CD4-positive, alpha-beta memory T cell (primary cell): ENCODE results near the gene C11orf58. TPM values are rescaled to one million over a fixed set of nuclear protein-coding genes. Genes with fewer than 3 reads are reported as not detected.

ENCODE experiments used
- CTCF ChIA-PET: fragments of 350-600 bp; sonication (Branson Sonifier 250); formaldehyde crosslinking; loops from one replicate; lab custom pipeline; 2021; ENCODE audit warnings: inconsistent platforms; ENCODE audit not compliant: partially characterized antibody; lab: Charles Lee
- POLR2A ChIA-PET: fragments of 350-600 bp; sonication (Branson Sonifier 250); formaldehyde crosslinking; loops from one replicate; lab custom pipeline; 2021; ENCODE audit not compliant: partially characterized antibody; lab: Charles Lee
- DNase-seq, 5 donors: peaks; one replicate each; pipeline versions ENCODE4 v3.0.0 to v3.0.0-alpha.2; 2020 to 2022; ENCODE audit warnings: mixed read lengths in 1 of 5
- H3K27ac ChIP-seq: one replicate; pipeline ENCODE4 v1.7.0; 2013; ENCODE audit warnings: low read depth, low read length
- H3K27me3 ChIP-seq: 2 replicates; pipeline ENCODE4 v1.7.0; 2013; ENCODE audit warnings: mild to moderate bottlenecking, low read length, moderate library complexity; ENCODE audit not compliant: insufficient read depth
- H3K36me3 ChIP-seq: 2 replicates; pipeline ENCODE4 v1.7.0; 2013; ENCODE audit warnings: mild to moderate bottlenecking, low read length, moderate library complexity; ENCODE audit not compliant: insufficient read depth
- H3K4me1 ChIP-seq: 2 replicates; pipeline ENCODE4 v1.7.0; 2013; ENCODE audit warnings: mild to moderate bottlenecking, low read length, moderate library complexity; ENCODE audit not compliant: insufficient read depth
- H3K4me3 ChIP-seq, 2 donors: one replicate each; pipeline ENCODE4 v1.7.0; 2013; ENCODE audit warnings: low read length in 2 of 2, mild to moderate bottlenecking in 1 of 2
- H3K9me3 ChIP-seq, 2 donors: one replicate each; pipeline ENCODE4 v1.7.0; 2013; ENCODE audit warnings: low read length in 2 of 2, control low read depth in 1 of 2; ENCODE audit not compliant: control insufficient read depth in 1 of 2
- H3K27ac Mint-ChIP-seq, 7 donors: one replicate each; pipeline ENCODE4 v1.8.0; 2020 to 2021; ENCODE audit warnings: mixed read lengths in 7 of 7, mild to moderate bottlenecking in 6 of 7, inconsistent platforms in 3 of 7, moderate library complexity in 3 of 7
- H3K27me3 Mint-ChIP-seq, 2 donors: one replicate each; pipeline ENCODE4 v1.8.0; 2020 to 2021; ENCODE audit warnings: mixed read lengths in 2 of 2
- H3K36me3 Mint-ChIP-seq, 2 donors: one replicate each; pipeline ENCODE4 v1.8.0; 2020 to 2021; ENCODE audit warnings: mixed read lengths in 2 of 2, inconsistent platforms in 1 of 2, mild to moderate bottlenecking in 1 of 2
- H3K4me1 Mint-ChIP-seq, 4 donors: one replicate each; pipeline ENCODE4 v1.8.0; 2020 to 2021; ENCODE audit warnings: mixed read lengths in 4 of 4, mild to moderate bottlenecking in 1 of 4
- H3K4me3 Mint-ChIP-seq, 8 donors: one replicate each; pipeline ENCODE4 v1.8.0; 2020 to 2021; ENCODE audit warnings: mixed read lengths in 8 of 8, mild to moderate bottlenecking in 7 of 8, moderate library complexity in 6 of 8, inconsistent platforms in 3 of 8
- H3K9me3 Mint-ChIP-seq, 8 donors: one replicate each; pipeline ENCODE4 v1.8.0; 2020 to 2021; ENCODE audit warnings: mixed read lengths in 8 of 8, mild to moderate bottlenecking in 5 of 8, inconsistent platforms in 3 of 8, moderate library complexity in 1 of 8
- intact Hi-C: fragments of 100-400 bp; cut with micrococcal nuclease; formaldehyde crosslinking; loops from one replicate; pipeline ENCODE4 v1.15.1; 2023
- polyA plus RNA-seq, 2 donors: library from polyadenylated mRNA; unstranded; fragments of 300-500 nt; fragmentation: Illumina TruSeq; gene quantifications; one replicate each; pipeline ENCODE4 v1.2.3, GENCODE V29; 2021
- total RNA-seq, 2 experiments: library from RNA; stranded (reverse); gene quantifications; one replicate each; pipeline ENCODE4 v1.2.3, GENCODE V29; 2021

Gene C11orf58
- total and polyA plus RNA-seq, 4 experiments from 2014 or later = 145 to 221 (median 158) TPM

GRCh38 chr11:16784666-16785065 lies 46.2 kb downstream of the C11orf58 start:
- Histone ChIP-seq H3K9me3 (no peaks in the 10 kb centered on the region), H3K27me3 (no peaks in the 10 kb centered on the region), H3K36me3 (no peaks in the 10 kb centered on the region), H3K4me3 (no peak overlapping the region), H3K27ac (no peak overlapping the region), H3K4me1 (no peaks in the 10 kb centered on the region)
- peaks cover 0 to under 1% of the 10 kb centered on the region in 2 donors for H3K36me3 Mint-ChIP-seq
- no peak for DNase-seq
- H3K27ac Mint-ChIP-seq = no peak overlapping the region
- ChIA-PET CTCF (interaction anchor here (0.6 to 6.9 kb wide), 14 partner anchors 8 to 720 kb away, joined by 3 to 55 read pairs (median 4); no protein-coding TSS in a partner anchor), POLR2A (no interaction called here)
- H3K4me3 Mint-ChIP-seq = no peak overlapping the region
- H3K9me3 Mint-ChIP-seq = no peaks in the 10 kb centered on the region
- H3K4me1 Mint-ChIP-seq = peaks cover 0 to 1% (median 0%) of the 10 kb centered on the region in 4 donors
- intact Hi-C loops = loop anchor here (5.0 to 10.0 kb wide), 2 partner anchors 278 to 720 kb away; no protein-coding TSS in a partner anchor
- H3K27me3 Mint-ChIP-seq = no peaks in the 10 kb centered on the region

DNA sequence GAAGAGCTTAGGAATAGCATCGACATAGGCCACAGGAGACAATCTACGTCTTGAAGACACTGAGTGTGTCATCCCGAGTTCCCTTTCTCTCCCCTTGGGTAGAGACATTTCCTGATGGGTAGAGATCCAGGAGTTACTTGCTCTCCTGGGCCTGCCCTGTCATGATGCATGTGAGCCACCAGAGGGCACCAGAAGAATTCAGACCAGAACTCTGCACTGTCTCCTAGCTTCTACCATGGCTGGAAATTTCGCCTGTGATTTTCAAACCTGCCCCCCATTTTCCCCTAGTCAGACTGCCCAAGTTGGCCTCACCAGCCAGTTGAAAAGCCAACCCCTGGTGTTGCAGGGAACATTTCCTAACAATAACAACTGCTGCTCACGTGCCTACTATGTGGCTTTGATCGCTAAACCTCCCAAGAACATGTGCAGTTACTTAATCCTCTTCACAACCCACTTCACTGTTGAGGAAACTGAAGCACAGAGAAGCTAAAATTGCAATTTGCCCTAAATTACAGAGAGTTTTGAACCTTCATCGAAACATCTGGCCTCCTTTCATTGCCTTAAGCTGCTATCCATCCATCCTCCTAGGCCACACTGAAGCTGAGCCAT lies 47.2 kb downstream of the C11orf58 start:
- H3K4me3 ChIP-seq = no peak overlapping the region
- H3K27ac ChIP-seq = no peak overlapping the region
- peak in 4 of 5 donors; percentile 36 to 45 (median 44) for DNase-seq
- ChIA-PET CTCF (interaction anchor here (0.6 to 6.9 kb wide), 17 partner anchors 9 to 719 kb away, joined by 3 to 55 read pairs (median 5); no protein-coding TSS in a partner anchor), POLR2A (no interaction called here)
- no peaks in the 10 kb centered on the region for H3K36me3 ChIP-seq
- H3K27me3 ChIP-seq = no peaks in the 10 kb centered on the region
- no peaks in the 10 kb centered on the region for H3K9me3 ChIP-seq
- intact Hi-C loops = loop anchor here (5.0 to 10.0 kb wide), 2 partner anchors 277 to 719 kb away; no protein-coding TSS in a partner anchor
- Mint-ChIP-seq H3K9me3 (no peaks in the 10 kb centered on the region), H3K4me1 (peaks cover 0 to 3% (median 0%) of the 10 kb centered on the region in 4 donors), H3K36me3 (peaks cover 0 to 4% of the 10 kb centered on the region in 2 donors), H3K27ac (peak overlapping the region in 2 of 7 donors; percentile 3), H3K27me3 (no peaks in the 10 kb centered on the region), H3K4me3 (no peak overlapping the region)
- H3K4me1 ChIP-seq = no peaks in the 10 kb centered on the region

DNA sequence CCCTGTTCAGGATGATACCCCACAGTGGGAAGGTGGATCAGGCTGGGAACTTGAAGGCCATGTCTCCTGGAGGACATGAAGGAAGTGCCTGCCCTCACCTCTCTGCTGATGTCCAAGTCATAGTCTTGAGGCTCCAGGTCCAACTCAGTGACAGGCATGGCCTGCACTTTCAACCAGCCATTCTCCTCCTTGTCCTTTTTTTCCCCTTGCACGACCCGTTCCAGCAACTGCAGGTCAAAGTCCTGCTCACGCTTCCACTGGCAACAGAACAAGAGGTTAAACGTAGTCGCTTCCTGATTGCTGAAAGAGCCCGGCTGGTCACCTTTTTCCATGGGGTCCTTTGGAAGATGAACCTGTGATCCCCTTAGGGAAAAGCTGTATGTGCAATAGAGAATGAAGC lies 47.7 kb downstream of the C11orf58 start:
- intact Hi-C loops = loop anchor here (5.0 to 10.0 kb wide), 2 partner anchors 276 to 719 kb away; no protein-coding TSS in a partner anchor
- Mint-ChIP-seq H3K27me3 (no peaks in the 10 kb centered on the region), H3K4me3 (no peak overlapping the region), H3K36me3 (peaks cover 0 to 4% of the 10 kb centered on the region in 2 donors), H3K9me3 (no peaks in the 10 kb centered on the region), H3K4me1 (peaks cover 0 to 3% (median 0%) of the 10 kb centered on the region in 4 donors), H3K27ac (no peak overlapping the region)
- Histone ChIP-seq H3K27ac (no peak overlapping the region), H3K4me1 (peaks cover under 1% of the 10 kb centered on the region), H3K9me3 (no peaks in the 10 kb centered on the region), H3K27me3 (no peaks in the 10 kb centered on the region), H3K4me3 (no peak overlapping the region), H3K36me3 (no peaks in the 10 kb centered on the region)
- CTCF ChIA-PET = interaction anchor here (0.9 to 6.9 kb wide), 16 partner anchors 8 to 277 kb away, joined by 3 to 55 read pairs (median 6); no protein-coding TSS in a partner anchor
- DNase-seq = no peak
- POLR2A ChIA-PET = no interaction called here

DNA sequence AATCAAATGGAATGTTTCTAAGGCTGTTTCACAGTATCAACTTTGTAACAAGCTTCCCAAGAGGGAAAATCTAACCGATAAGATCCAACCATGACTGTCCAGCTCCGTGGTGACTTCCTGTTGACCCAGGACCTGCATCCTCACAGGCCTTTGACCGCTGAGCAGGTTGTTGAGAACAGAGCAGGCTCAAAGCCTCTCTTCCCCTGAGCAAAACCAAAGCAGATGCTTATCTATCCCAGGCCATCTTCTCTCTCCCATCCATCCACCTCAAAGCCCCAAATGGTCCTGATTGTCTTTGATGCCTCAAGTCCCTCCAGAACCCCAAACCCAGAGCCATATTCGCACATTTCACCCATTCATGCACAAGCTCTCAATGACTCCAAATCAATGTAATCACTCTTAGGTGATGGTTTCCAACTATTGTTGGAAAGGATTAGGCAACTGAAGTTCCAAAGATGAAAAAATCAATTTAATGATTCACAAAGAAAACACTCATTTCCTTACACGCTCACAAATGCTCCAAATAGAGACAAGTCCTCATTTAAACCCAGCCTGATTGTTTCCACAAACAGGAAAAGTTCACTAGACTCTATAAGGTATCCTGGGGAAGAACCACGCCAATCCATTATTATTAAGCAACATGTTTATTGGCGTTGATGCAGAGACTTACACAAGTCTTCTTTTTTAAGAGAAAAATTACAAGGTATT lies 48.7 kb downstream of the C11orf58 start:
- H3K27me3 Mint-ChIP-seq = no peaks in the 10 kb centered on the region
- peaks cover 0 to 9% (median 2%) of the 10 kb centered on the region in 4 donors for H3K4me1 Mint-ChIP-seq
- H3K36me3 ChIP-seq = no peaks in the 10 kb centered on the region
- H3K4me1 ChIP-seq = peaks cover 6% of the 10 kb centered on the region
- no peaks in the 10 kb centered on the region for H3K27me3 ChIP-seq
- no peak for DNase-seq
- no peaks in the 10 kb centered on the region for H3K9me3 Mint-ChIP-seq
- no peak overlapping the region for H3K27ac ChIP-seq
- peaks cover 3 to 4% of the 10 kb centered on the region in 2 donors for H3K36me3 Mint-ChIP-seq
- ChIA-PET CTCF (interaction anchor here (0.7 to 6.9 kb wide), 14 partner anchors 7 to 277 kb away, joined by 3 to 55 read pairs (median 7); no protein-coding TSS in a partner anchor), POLR2A (no interaction called here)
- H3K27ac Mint-ChIP-seq = peak overlapping the region in 1 of 7 donors; percentile 3
- H3K9me3 ChIP-seq = no peaks in the 10 kb centered on the region
- no peak overlapping the region for H3K4me3 ChIP-seq
- intact Hi-C loops = loop anchor here (5.0 to 10.0 kb wide), 2 partner anchors 275 to 718 kb away; no protein-coding TSS in a partner anchor
- H3K4me3 Mint-ChIP-seq = no peak overlapping the region

- no peak overlapping the region for H3K4me3 ChIP-seq
- peaks cover 0 to 9% (median 2%) of the 10 kb centered on the region in 4 donors for H3K4me1 Mint-ChIP-seq
Observed at GRCh38 chr11:16788141-16789062, 50.0 kb downstream of the C11orf58 start.

DNA sequence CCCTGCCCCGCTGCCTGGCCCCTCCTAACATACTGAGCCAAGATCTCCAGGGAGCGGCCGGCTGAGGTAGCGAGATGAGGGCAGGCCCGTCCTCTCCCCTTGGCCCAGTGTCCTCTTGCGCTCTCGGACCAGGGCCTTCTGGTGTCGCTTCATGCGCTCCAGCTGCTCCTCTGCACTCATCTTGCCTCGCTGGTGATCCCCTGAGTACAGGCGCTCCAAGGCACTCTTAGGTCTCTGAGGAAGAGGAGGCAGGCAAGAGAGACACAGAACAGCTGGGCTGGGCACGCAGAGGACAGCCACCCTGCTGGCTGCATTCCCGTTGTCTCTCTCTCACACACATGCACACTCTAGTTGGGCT lies 50.6 kb downstream of the C11orf58 start:
- intact Hi-C loops = loop anchor here (5.0 to 10.0 kb wide), 2 partner anchors 273 to 716 kb away; no protein-coding TSS in a partner anchor
- H3K27ac Mint-ChIP-seq = no peak overlapping the region
- H3K36me3 ChIP-seq = no peaks in the 10 kb centered on the region

More at GRCh38 chr11:16788141-16789062, 50.0 kb downstream of the C11orf58 start:
- Histone ChIP-seq H3K36me3 (no peaks in the 10 kb centered on the region), H3K27ac (no peak overlapping the region), H3K4me1 (peaks cover 11% of the 10 kb centered on the region), H3K9me3 (no peaks in the 10 kb centered on the region), H3K27me3 (no peaks in the 10 kb centered on the region)
- DNase-seq = peak in 4 of 5 donors; percentile 32 to 50 (median 39)
- POLR2A ChIA-PET = no interaction called here
- CTCF ChIA-PET = interaction anchor here (1.1 to 6.9 kb wide), 16 partner anchors 9 to 288 kb away, joined by 3 to 55 read pairs (median 6); no protein-coding TSS in a partner anchor
- no peak overlapping the region for H3K27ac Mint-ChIP-seq
- H3K36me3 Mint-ChIP-seq = peaks cover 3 to 4% of the 10 kb centered on the region in 2 donors
- H3K4me3 Mint-ChIP-seq = no peak overlapping the region
- H3K9me3 Mint-ChIP-seq = no peaks in the 10 kb centered on the region
- no peaks in the 10 kb centered on the region for H3K27me3 Mint-ChIP-seq
- intact Hi-C loops = loop anchor here (5.0 to 10.0 kb wide), 2 partner anchors 274 to 716 kb away; no protein-coding TSS in a partner anchor

More for the DNA sequence above, 50.6 kb downstream of the C11orf58 start:
- CTCF ChIA-PET = interaction anchor here (1.4 to 6.9 kb wide), 11 partner anchors 9 to 274 kb away, joined by 3 to 55 read pairs (median 8); no protein-coding TSS in a partner anchor
- Mint-ChIP-seq H3K27me3 (no peaks in the 10 kb centered on the region), H3K4me1 (peaks cover 0 to 16% (median 2%) of the 10 kb centered on the region in 4 donors), H3K36me3 (peaks cover 3 to 4% of the 10 kb centered on the region in 2 donors), H3K9me3 (no peaks in the 10 kb centered on the region), H3K4me3 (no peak overlapping the region)
- H3K27me3 ChIP-seq = no peaks in the 10 kb centered on the region
- H3K4me3 ChIP-seq = no peak overlapping the region
- POLR2A ChIA-PET = no interaction called here
- H3K27ac ChIP-seq = no peak overlapping the region
- H3K9me3 ChIP-seq = no peaks in the 10 kb centered on the region
- DNase-seq = no peak
- peaks cover 11% of the 10 kb centered on the region for H3K4me1 ChIP-seq
